Renal pelvis (tissue), 4 donors: ENCODE measurements around the gene DPF3. TPM values are rescaled to one million over a fixed set of nuclear protein-coding genes. Genes with fewer than 3 reads are reported as not detected.

Source experiments
- DNase-seq: peaks from one replicate; pipeline ENCODE4 v3.0.0-alpha.2; 2013
- polyA plus RNA-seq, 3 donors: library from polyadenylated mRNA; unstranded; fragments of 120-200 nt; gene quantifications; one replicate each; pipeline ENCODE4 v1.2.1, GENCODE V29; 2013; ENCODE audit not compliant: insufficient read length in 3 of 3

Gene DPF3
- polyA plus RNA-seq, 3 donors = 3.5 to 5.4 (median 3.6) TPM

DNA sequence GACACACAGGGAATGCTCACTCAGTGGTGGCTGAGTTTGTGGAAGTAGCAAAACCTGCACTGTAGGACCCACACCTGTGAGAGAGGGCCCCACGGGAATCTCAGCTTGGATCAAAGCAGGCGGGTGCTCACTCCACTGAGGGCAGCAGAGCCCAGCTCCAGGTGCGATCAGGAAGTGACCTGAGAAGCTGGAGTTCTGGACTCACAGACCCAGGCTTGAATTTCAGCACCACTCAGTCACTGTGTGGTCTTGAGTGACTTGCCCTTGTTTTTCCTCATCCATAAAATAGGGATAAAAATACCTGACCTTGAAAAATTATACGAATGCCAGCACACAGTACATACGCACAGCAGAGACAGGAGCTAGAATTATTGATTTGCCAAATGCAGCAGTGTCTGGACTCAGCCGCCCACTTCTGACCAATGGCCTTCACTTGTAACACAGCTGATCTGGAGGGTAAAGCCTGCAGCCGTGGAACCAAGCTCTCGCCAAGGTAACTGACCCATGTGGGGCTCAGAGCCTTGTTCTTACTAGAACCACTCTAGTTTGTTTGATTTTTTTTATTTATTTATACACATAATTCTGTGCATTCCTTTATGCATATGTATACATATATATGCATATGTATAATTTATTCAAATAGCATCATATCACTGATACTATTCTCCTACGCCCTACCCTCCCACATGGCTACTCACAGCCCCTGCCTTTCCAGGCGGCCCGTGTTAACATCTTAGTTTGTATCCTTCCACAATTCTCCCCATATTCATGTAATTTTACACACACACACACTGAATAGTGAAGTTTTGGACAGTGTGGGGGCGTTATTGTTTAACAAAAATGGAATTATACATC lies 53.9 kb downstream of the DPF3 start:
- DNase-seq = no peak

DNA sequence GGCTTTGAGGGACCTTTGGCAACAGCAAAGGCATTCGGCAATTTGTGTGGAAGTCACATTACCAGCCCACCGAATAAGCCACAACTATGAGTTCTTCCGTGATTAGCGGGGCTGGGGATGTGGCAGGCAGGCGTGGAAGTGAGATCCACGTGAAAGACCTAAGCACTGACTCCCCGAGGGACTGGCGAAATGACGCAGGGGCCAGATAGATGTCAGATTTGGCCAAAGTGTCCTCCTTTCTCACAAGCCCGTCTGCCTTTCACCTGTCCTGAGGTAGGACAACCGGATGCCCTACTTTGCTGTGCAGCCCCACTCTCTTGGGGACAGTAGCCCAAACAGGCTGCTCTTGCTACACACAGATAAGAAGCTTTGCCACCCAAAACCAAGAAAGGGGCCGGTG lies 54.5 kb downstream of the DPF3 start:
- no peak for DNase-seq

DNA sequence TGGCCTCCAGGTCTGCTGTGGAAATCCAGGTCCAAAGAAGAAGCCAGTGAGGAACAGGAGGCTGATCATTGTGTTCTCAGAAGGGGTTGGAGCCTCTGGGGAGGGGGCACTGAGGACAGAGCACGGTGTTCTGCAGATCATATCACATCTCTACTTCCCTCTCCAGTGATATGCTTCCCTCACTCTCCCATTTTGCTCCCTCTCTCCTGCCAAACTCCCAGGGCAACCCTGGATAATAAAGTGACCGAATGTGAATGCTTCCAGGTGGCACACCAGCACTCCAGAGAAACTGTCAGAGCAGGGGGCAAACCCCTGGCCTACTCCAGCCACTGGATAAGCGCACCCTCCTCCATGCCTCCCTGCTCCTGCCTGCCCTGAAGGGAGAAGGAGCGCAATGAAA lies 57.8 kb downstream of the DPF3 start:
- no peak for DNase-seq

DNA sequence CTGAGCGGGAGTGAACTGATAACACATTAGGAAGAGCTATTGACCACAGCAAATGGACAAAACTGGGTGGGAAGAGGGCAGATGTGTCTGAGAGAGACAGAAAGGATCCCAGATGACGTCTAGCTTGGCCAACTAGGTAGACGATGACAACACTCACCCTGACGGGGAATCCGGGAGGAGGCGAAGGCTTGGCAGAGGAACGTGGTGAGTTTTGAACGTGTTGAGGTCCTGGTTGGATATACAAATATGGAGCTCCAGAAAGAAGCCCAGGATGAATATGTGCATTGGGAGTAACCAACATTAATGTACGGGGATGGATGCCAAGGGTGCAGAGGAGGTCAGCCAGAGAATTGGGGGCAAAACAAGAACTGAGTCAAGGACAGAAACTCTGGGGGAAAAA lies 60.7 kb downstream of the DPF3 start:
- DNase-seq = no peak

DNA sequence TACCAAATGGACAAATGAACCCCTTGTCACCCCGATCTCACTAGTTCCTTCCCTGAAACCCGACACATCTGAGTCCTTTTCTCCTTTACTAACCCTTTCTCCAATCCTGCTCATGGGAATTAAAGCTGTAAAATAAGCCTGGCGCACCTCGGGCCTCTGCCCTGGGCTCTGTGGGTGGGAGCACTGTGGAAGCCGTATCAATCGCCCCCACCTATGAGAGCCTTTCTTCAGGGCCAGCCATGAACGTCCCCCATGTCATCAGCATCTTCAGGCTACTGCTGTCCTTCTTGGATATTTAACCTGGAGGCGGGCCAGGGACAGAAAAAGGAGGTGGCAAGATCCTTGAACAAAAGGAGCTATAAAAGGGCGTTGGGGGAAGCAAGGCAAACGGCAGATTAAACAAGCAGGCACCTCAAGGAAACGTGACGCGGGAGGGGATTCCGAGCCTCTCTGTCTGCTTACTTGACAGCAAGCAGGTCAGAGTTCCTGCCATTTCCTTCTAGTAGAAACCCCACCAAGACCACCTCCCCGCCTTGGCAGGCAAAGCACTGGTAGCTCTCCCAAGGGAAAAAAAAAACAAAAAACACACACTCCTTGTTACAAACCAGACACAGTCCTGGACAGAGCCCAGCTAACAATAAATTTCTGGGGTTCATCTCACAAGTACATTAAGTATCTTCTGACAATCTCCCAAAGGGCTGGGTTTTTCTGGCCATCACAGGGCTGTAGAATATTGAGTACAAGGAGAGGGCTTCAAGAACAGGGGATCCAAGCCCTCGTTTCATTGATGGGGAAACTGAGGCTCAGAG lies 62.9 kb downstream of the DPF3 start:
- no peak for DNase-seq

DNA sequence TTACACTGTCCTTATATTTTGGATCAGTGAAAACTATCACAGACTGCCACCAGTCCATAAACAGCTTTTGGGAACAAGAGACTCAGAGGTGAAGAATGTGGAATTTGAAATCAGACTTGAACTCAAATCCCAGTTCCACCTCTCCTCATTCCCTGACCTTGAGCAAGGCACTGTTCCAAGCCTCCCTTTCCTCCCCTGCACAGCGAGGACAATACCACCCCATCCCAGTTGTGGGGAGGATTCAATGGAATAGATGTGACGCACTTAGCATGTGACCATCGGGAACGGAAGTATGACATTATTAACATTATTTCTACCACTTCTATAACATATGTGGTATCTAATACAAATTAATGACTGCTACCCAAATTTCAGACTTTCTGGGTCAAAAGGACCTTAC lies 63.5 kb downstream of the DPF3 start:
- no peak for DNase-seq

DNA sequence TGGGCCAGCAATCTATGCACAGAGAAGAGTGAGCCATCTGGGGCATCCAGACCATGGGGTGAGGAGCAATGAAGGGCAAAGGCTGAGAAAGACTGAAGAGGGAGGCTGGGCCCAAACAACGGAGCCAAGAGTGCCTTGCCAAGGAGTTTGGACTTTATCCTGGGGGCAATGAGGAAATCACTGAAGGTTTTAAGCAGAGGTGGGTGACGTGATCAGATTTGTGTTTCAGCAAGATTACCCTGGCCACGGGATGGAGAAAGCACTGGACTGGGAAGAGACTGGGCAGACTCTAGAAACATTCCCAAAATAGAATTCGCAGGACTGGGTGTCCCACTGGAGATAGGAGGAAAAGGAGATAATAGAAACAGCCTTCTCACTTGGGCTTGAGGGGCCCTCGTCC lies 65.3 kb downstream of the DPF3 start:
- no peak for DNase-seq

DNA sequence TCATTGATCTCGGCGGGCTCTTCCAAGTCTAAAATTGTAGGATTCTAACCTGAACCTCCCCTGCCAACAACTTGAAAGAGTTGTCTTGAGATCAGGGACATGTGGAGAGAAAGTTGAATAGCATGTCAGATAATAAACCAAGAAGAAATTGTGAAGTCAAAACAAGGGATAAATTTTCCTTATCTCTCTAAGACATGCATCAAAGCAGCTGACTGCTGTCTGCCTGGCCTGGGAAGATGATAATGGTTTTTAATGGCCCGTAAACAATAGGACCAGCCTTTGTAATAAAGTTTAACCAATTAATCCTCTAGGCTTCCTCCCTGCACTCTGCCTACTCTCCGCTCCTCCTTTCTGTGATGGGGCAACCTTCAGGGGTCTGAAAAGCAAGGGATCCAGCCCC lies 67.9 kb downstream of the DPF3 start:
- DNase-seq = no peak

DNA sequence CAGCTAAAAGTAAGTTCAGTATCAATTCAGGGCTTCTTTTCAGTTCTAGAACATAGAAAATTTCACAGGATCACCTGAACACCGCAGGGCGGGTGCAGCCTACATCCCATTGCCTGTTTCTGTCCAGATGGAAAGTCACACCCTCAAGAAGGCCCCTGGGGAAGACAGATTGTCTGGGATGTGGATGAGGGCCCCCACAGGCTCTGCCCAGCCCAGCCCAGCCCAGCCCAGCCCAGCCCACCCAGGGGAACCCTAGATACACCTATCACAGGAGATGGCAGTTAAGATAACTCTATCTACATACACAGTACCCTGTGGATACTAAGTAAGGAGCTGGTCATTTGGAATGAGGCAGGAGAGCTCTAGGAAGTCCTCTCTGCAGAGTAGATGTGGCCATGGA lies 68.4 kb downstream of the DPF3 start:
- DNase-seq = no peak

DNA sequence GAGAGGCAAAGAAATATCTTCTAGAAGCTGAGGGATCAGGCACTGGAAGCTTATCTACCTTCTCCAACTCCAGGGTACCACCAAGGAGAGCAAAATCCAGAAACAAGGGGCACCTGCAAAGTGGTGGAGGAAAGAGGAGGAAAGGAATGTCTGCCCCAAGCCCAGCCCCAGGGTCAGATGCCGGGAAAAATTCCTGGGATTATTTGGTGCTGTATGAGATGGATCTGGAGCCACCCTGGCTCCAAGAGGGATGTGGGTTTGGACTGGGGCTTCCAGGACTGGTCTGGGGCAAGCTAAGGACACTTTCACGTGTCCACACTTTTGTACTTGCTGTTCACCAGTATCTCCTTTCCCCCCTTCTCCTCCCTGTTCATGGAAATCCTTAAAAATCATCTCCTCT lies 69.8 kb downstream of the DPF3 start:
- DNase-seq = no peak

DNA sequence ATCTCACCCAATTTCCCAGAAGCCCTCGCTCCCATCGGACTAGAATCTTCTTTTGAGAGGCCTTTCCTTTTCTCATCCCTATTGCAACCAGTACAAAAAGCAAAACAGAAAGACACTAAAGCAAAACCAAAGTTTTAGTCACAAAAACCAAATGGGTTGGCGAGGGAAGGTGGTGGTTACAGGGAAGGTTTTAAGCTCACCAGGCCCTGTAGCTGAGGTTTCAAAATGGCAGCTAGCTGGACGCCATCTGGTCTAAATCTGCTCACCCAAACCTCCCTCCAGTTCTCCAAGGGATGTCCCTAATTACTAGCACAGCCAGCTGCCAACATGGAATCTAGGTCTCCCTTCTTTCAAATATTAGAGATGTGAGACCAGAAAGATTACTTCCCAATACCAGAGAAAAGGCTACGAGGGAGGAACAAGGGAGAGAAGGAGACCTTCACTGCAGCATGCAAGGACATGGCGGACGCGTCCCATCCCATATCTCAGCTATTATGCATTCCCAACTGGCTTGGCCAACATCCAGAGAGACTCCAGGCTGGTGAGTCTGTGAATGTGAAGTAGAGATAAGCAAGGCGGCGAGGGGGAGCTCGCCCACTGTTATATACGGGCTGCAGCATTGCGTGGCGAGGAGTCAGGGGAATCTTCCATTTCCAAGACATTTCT lies 70.8 kb downstream of the DPF3 start:
- DNase-seq = no peak

DNA sequence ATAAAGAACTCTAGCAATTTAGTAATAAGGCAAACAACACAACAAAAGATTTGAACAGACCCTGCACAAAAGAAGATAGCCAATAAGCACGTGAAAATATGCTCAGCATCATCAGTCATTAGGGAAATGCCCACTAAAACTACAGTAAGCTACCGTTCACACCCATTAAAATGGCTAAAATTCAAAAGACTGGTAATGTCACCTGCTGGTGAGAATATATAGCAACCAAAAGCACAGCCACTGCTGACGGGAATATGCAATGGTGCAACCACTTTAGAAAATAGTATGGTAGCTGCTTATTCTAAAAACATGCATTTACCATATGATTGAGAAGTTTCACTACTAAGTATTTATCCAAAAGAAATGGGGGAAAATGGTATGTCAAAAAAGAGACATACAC lies 74.9 kb downstream of the DPF3 start:
- no peak for DNase-seq

DNA sequence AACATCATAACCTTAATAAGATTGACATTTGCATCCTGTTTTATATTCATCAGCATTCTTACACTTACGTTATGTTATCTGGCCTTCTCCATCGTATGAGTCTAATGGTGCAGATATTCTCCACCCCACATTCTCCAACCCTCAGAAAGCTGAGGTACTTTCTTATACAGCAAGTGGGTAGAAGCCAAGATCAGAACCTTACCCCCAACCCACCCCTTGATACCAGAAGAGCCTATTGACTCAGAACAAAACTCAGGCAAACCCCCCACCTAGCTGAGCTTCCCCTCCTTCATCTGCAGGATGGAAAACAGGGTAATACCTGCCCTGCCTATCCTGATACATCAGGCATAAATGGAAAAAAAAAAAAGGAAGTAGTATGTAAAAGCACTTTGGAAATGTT lies 77.6 kb downstream of the DPF3 start:
- no peak for DNase-seq

DNA sequence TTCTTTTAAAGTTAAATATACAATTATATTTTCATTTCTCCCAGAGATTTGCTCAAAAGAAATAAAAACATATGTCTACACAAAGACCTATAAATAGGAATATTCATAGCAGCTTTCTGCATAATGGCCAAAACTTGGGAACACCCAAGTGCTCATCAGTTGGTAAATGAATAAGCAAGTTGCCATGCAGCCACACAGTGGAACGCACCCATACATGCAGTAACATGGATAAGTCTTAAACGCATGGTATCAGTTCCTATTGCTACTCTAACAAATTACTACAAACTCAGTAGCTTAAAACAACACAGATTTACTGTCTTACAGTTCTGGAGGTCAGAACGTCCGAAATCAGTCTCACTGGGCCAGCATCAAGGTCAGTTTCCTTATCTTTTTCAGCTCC lies 78.5 kb downstream of the DPF3 start:
- no peak for DNase-seq

DNA sequence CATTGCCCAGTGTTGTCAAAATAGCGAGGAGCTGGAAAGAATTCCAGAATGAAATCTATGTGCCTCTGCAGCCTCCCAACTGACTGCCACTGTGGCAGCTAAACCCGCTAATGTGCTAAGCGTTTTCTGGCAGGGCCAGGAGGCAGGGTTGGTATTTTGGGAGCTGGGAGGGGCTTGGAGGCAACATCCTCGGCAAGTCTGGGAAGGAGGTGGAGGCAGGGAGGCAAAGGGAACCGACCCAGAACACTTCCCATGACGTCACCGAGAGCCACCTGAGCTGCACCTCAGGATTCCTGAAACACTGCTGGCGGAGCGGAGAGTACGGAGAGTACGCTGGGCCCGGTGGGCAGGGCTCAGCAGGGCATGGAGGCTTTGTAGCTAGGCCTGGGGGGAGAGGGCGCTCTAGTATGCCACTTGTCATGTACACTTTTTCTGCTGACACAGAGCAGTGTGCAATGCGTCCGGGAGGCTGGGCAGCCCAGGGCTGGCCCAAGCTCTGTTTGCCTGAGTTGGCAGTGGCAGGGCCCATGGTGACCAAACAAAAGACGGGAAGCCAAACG lies 81.5 kb downstream of the DPF3 start:
- DNase-seq = peak; percentile 76

DNA sequence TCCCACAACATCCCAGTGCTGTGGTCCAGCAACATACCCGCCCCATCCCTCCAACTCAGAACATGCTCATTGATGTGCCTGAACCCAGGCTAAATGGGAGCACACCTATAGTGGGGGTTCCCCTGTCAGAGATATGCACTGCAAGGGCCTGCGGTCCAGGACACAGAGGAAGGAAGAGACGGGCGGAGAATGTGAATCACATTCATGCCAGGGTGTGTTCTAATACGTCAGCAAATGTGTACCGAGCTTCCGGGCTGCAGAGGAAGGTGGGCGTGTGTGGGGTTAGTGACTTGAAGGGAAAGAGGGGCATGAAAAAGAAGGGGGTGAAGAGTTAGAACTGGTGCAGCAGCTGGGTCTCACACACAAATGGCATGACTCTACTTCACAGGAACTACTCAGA lies 83.7 kb downstream of the DPF3 start:
- DNase-seq = no peak

DNA sequence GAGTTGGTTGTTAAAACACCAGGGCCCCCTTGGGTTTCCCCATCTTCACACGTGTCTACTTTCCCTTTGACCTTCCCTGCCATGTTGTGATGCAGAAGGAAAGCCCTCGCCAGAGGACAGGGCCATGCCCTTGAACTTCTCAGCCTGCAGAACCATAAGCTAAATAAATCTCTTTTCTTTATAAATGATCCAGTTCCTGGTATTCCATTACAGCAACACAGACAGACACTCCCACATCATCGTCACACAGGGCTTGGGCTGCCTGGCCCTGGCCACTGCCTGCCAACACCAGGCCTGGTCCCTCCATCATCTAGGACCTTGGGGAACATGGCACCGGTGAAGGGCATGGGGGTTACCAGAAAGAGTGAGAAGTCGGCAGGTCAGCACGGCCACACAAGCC lies 84.8 kb downstream of the DPF3 start:
- DNase-seq = no peak

DNA sequence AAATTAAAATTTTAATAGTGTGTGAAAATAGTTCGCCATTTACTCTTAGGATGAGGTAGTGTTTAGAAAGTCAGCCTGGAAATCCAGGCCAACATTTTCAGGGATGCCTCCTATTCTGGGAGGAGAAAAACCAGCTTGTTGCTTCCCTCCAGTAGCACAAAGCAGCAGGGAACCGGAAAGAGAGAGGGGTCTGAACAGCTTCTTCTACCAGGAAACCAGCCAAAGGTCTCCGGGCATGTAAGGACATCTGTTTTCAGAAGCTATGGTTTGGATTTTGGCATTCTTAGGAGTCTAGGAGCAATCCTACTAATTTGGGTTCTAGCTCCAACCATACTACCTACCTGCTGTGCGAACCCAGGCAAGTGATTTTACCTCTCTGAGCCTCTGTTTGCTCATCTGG lies 85.3 kb downstream of the DPF3 start:
- DNase-seq = no peak

DNA sequence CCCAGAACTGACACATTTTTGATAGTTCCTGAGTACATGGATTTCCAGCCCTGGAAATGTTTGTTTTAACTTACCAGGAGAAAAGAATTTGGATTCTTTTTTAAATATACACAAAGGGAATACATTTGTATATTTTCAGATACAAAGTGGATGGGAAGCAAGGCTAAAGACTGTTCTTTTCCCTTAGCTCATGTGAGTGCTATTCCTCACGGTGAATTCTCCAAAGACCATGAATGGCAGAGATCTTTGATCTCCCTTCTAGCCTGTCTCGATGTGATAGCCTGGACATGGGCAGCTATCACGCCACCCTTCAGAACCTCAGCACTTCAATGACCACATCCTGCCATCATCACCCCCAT lies 91.3 kb downstream of the DPF3 start:
- no peak for DNase-seq

DNA sequence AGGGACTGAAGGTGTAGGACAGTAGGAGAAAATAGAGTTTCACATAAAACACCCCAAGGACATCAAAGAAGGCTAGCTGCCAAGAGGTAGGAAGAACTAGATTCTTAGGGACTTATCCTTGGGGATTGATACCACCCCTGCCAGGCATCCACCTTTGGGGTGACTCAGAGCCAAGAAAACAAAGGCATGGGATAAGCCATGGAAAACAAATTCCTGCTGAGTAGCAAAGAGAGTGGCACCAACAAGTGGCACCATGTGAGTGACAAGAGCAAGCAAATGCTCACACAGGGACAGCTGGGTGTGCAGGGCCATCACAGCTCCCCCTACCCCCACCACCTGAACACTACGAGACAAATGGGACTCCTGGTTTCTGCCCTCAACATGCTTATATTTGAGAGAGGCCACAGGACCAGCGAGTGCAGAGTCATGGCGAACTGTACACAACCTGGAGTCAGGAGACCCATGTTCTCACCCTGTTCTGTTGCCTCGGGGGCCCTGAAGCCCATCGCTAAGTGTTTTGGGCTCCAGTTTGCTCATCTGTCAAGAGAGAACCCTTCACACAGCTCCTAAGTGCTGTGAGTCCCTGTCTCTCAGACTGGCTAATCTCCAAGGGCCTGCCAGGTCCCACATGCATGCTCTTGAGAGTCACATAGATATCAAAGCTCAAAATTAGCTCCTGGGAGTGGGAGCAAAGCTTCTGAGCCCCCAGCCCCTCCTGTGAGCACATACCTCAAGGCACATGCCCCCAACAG lies 91.9 kb downstream of the DPF3 start:
- DNase-seq = no peak

DNA sequence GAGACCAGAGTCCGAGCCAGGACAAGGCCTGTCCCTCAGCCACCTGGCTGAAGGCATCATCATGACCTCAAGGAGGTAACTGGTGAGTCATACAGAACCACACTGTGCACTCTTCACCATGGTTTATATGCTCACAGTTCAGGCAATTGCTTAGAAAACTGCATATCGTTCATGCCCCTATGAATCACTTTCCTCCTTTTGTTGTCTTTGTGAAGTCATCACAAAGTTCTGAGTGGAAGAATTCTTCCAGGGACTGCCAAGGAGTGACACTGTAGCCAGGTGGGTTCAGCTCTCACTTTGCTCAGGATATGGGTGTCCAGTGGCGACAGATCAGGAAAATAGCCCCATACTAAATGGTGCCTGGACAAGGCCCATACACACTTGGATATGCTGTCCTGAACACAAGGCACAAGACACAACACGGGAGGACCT lies 92.5 kb downstream of the DPF3 start:
- DNase-seq = no peak

DNA sequence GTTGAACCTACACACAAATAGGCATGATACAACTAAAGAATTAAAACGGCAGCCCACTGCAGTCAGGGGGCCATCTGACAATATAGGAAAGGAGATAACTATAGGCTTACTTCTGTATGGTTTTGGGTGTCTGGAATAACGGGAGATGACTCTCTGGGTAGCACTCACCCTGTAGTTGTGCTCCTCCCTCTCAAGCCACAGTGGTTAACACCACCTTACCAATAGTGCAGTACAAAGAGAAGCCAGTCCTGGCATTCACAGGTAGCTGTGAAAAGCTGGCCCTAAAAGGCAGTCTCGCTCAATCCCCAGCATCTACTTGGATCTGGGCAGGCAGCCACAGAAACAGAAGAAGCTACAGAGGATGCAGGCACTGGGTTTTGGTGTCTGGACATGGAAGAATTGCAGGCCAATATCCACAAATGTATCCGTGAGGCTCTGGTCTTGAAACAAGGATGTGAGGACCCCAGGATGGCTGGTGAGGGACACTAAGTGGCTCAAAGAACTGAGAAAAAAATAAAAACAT lies 93.0 kb downstream of the DPF3 start:
- no peak for DNase-seq
